ENCODE results near the gene CDC73.

DNA sequence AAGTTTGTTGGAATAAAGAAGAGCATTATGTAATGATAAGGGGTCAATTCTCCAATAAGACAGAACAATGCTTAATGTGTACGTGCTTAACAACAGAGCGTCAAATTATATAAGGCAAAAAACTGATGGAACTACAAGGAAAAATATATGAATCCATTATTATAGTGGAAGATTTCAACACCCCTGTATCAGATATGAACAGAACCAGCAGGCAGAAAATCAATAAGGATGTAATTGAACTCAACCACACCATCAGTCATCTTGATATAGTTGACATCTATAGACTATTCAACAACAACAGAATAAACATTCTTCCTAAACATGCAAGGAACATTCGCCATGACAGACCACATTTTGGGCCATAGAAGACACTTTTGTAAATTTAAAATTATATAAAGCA is 3.6 kb upstream of the CDC73 start:
- TF ChIP-seq POLR2A (IDR thresholded peaks at IDR 0.05) = no peak
- TF ChIP-seq, protein P1, sequence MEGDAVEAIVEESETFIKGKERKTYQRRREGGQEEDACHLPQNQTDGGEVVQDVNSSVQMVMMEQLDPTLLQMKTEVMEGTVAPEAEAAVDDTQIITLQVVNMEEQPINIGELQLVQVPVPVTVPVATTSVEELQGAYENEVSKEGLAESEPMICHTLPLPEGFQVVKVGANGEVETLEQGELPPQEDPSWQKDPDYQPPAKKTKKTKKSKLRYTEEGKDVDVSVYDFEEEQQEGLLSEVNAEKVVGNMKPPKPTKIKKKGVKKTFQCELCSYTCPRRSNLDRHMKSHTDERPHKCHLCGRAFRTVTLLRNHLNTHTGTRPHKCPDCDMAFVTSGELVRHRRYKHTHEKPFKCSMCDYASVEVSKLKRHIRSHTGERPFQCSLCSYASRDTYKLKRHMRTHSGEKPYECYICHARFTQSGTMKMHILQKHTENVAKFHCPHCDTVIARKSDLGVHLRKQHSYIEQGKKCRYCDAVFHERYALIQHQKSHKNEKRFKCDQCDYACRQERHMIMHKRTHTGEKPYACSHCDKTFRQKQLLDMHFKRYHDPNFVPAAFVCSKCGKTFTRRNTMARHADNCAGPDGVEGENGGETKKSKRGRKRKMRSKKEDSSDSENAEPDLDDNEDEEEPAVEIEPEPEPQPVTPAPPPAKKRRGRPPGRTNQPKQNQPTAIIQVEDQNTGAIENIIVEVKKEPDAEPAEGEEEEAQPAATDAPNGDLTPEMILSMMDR (IDR thresholded peaks at IDR 0.05) = no peak

Measured in testis (tissue), 2 donors.